HG03378 (cell line): ENCODE data around the gene KRTAP13-2.

Source experiments
- ATAC-seq: cut with Tn5 transposase; IDR thresholded peaks from one replicate; pipeline ENCODE4 v1.9.1; 2021; ENCODE audit warnings: mild to moderate bottlenecking, moderate library complexity; ENCODE audit not compliant: unreplicated experiment

Gene KRTAP13-2

DNA sequence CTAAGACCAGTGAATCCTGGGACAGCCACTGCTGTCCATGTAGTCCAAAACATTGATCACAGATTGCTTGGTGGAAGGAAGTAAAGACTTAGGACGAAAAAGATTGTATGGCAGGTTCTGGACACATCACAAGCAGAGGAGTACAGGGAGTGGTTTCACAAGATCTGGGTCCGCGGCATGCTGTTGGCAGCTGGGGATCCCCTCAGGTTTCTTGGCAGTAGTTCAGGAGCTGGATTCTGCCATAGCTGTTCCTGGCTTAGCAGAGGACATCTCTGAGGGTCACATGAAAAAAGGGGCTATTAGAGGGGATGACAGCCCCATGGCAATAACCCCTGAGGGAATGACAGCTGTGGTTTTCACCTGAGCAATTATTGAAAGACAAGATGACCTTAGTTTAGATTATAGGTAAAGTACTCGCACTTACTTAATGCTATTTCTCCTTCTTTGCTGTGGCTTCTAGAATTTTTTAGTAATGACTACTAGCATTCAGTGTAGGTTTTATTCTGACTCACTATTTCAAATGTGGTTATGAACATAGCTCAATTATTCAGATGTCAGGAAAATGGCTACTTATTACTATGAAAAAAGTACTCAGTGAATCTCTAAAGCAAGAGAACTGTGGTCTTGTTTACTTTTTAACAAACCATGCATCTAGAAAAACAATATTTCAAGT is 42.7 kb downstream of the KRTAP13-2 start:
- no peak for ATAC-seq

DNA sequence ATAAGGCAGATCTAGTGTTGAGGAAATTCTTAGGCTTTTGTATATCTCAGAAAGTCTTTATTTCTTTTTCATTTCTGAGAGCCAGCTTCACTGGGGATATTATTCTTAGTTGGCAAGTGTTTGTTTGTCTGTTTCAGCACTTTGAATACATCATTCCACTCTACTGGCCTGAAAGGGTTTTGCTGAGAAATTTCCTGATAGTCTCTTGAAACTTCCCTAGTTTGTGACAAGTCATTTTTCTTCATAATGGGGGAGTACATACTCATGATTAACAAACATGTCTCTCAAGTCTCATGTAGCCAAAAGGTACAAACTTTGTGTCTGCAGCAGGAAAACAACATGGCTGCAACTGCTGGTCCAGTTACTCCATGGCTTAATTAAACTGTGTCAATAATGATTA is 45.7 kb downstream of the KRTAP13-2 start:
- ATAC-seq = no peak
